ENCODE results near the gene TXNDC17. TPM values are rescaled to one million over a fixed set of nuclear protein-coding genes. Genes with fewer than 3 reads are reported as not detected.
A peak's percentile ranks its signal among the peaks of the same experiment; 100 is the strongest.
"Not testable (repeated sequence)": the region's sequence is repeated elsewhere in the genome, so short reads cannot be mapped to it uniquely, and the experiment has no call there.

TXNDC17 gene
- 10 to 100 TPM; 17.1 to 37.6 TPM for total RNA-seq

DNA sequence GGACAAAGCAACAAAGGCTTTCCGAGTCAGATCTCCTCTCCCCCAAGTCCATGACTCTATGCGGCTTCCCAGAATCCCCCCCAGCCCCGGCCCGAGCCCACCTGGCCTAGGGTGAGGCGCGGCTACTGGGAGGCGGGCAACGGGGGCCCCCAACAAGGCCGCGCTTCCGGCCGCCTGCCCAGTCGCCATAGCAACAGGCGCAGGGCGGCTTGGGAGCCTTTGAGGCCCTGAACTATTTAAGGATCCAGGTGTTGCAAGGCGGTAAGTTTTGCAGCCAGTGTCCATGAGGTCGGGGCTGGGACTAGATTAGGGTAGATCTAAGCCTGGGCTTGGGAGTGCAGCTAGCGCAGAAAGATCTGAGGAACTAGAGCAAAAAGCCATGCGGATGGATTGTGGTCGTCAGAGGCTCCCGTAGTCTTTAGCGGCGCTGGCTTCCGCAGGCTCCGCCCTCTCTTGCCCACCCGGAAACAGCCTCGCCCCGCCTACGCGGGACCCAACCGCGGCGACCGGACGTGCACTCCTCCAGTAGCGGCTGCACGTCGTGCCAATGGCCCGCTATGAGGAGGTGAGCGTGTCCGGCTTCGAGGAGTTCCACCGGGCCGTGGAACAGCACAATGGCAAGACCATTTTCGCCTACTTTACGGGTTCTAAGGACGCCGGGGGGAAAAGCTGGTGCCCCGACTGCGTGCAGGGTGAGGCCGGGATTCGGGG is at the start of gene TXNDC17, which contains the start of gene KIAA0753:
TXNDC17 (plus strand) TSS at position 525 of the 711 bp plus-strand sequence; CDS start at position 548, 23 bp downstream.
KIAA0753 (minus strand) TSS at position 176 of the 711 bp plus-strand sequence. CDS start 5,608 bp downstream, outside the sequence.
- TF ChIP-seq, protein P1, sequence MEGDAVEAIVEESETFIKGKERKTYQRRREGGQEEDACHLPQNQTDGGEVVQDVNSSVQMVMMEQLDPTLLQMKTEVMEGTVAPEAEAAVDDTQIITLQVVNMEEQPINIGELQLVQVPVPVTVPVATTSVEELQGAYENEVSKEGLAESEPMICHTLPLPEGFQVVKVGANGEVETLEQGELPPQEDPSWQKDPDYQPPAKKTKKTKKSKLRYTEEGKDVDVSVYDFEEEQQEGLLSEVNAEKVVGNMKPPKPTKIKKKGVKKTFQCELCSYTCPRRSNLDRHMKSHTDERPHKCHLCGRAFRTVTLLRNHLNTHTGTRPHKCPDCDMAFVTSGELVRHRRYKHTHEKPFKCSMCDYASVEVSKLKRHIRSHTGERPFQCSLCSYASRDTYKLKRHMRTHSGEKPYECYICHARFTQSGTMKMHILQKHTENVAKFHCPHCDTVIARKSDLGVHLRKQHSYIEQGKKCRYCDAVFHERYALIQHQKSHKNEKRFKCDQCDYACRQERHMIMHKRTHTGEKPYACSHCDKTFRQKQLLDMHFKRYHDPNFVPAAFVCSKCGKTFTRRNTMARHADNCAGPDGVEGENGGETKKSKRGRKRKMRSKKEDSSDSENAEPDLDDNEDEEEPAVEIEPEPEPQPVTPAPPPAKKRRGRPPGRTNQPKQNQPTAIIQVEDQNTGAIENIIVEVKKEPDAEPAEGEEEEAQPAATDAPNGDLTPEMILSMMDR (IDR thresholded peaks at IDR 0.05): no peak
- peak; percentile 74 to 94 (median 92) for TF ChIP-seq POLR2A (IDR thresholded peaks at IDR 0.05)
- intact Hi-C loops (cut with DNase I): no loop called here
- Histone ChIP-seq H3K9me3 (no peaks in the 10 kb centered on the region), H3K27me3 (no peaks in the 10 kb centered on the region), H3K4me3 (peak within 1 kb of the TSS; percentile 74 to 81), H3K27ac (peak within 1 kb of the TSS; percentile 64 to 87 (median 74)), H3K4me1 (peaks cover 34% of the 10 kb centered on the region), H3K36me3 (replicated peaks in 1 of 2; ENCODE audit: insufficient read depth in 1 of 2, low read depth in 2 of 2) (no peaks in the 10 kb centered on the region)
- DNase-seq (peak; percentile 89 to 92 (median 90)), ATAC-seq (peak; percentile 94)
- WGBS, 2 donors: 0% methylated on average over 32 to 43 of the region's 52 CpGs

DNA sequence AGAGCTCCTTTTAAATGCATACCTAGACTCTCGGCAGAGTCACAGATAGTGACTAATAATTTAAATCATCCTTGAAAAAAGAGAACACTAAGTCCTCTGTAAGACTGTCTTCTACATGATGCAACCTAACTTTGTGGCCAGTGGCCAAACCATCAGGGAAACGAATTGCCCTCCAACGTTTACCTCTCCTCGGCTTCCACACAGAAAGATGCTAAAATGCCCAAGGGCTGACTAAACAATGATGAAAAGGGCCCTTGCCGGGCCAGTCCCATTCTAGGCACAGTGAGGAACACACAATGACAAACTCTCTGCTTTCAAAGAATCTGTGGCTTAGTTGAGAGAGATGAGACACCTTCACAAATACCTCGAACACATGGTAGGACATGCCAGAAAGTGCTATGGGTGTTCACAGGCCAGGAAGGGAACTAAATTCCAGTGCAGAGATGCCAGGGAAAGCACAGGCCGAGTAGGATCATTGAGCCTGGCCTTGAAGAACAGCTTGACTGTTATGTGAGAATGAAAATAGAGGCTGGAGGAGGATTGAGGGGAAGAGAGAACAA is 49.2 kb upstream of the TXNDC17 start:
- intact Hi-C loops (cut with DNase I): no loop called here
- TF ChIP-seq POLR2A (IDR thresholded peaks at IDR 0.05): no peak
- TF ChIP-seq, protein P1 (IDR thresholded peaks at IDR 0.05): no peak
- ATAC-seq (no peak), DNase-seq (no peak)
- Histone ChIP-seq H3K9me3 (no peaks in the 10 kb centered on the region), H3K36me3 (replicated peaks in 1 of 2; ENCODE audit: insufficient read depth in 1 of 2, low read depth in 2 of 2) (peaks cover 4 to 15% of the 10 kb centered on the region in 2 donors), H3K4me1 (peaks cover 6% of the 10 kb centered on the region), H3K4me3 (no peak overlapping the region), H3K27me3 (no peaks in the 10 kb centered on the region), H3K27ac (peak overlapping the region in 3 of 4 donors; percentile 11 to 75 (median 46))
- 51 to 66% methylated on average over 7 of the region's 7 CpGs for WGBS, 2 donors

DNA sequence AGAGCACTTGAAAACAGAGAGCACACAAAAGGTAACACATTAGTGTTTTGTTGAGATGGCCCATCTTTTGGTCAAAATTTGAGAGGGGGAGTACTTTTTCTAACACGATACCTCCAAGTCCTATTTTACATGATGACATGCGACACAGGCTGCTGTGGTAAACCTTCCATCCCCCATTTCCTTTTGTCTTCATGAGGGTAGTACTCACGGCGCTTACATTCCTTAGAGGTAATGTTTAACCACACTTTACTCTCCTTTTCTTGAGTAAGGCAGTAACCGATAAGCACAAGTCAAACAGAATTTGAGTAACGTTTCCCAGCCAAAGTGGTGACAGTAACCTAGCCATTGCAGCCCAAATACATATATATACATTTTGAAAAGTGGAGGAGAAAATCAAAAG is 48.7 kb upstream of the TXNDC17 start:
- Histone ChIP-seq H3K27me3 (no peaks in the 10 kb centered on the region), H3K36me3 (replicated peaks in 1 of 2; ENCODE audit: insufficient read depth in 1 of 2, low read depth in 2 of 2) (peaks cover 4 to 15% of the 10 kb centered on the region in 2 donors), H3K9me3 (no peaks in the 10 kb centered on the region), H3K4me1 (peaks cover 6% of the 10 kb centered on the region), H3K27ac (peak overlapping the region in 3 of 4 donors; percentile 11 to 75 (median 46)), H3K4me3 (no peak overlapping the region)
- ATAC-seq: peak; percentile 75
- intact Hi-C loops (cut with DNase I): no loop called here
- no peak for DNase-seq
- no peak for TF ChIP-seq POLR2A (IDR thresholded peaks at IDR 0.05)
- TF ChIP-seq, protein P1 (IDR thresholded peaks at IDR 0.05): no peak
- WGBS, 2 donors: 36 to 56% methylated on average over 6 of the region's 6 CpGs

DNA sequence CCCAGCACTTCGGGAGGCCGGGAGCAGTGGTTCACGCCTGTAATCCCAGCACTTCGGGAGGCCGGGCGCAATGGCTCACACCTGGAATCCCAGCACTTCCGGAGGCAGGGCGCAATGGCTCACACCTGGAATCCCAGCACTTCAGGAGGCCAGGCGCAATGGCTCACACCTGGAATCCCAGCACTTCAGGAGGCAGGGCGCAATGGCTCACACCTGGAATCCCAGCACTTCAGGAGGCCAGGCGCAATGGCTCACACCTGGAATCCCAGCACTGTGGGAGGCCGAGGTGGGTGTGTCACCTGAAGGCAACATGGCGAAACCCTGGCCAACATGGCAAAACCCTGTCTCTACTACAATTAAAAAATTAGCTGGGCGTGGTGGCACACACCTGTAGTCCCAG is 47.5 kb upstream of the TXNDC17 start:
- ATAC-seq; H3K4me3 ChIP-seq; DNase-seq; H3K27me3 ChIP-seq; intact Hi-C loops (cut with DNase I); H3K9me3 ChIP-seq: not testable (repeated sequence)
- Histone ChIP-seq H3K4me1 (peaks cover 15% of the 10 kb centered on the region), H3K36me3 (replicated peaks in 1 of 2; ENCODE audit: insufficient read depth in 1 of 2, low read depth in 2 of 2) (peaks cover 4 to 12% of the 10 kb centered on the region in 2 donors), H3K27ac (peak overlapping the region in 1 of 4 donors; percentile 34)
- WGBS, 2 donors: 94% methylated on average over 12 to 14 of the region's 14 CpGs

DNA sequence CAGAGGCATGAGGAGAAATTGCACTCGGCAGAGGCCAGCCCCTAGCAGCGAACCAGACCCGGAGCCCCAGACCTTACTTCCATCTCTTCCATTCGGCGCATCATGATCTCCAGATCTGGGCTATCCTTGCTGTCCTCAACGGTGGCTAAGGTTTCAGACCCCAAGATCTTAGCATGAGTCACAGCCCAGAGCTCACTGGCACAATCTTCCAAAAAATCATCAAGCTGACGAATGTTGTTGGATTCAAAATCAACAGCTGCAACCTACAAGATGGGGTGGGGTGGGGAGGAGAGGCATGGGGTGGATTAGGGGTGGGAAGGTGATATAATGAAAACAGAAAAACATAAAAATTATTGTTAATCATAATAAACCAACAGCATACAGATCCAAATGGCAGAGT is 44.8 kb upstream of the TXNDC17 start:
- H3K27me3 ChIP-seq: no peaks in the 10 kb centered on the region
- DNase-seq (no peak), ATAC-seq (no peak)
- no peak overlapping the region for H3K4me3 ChIP-seq
- intact Hi-C loops (cut with DNase I): no loop called here
- WGBS, 2 donors: 91 to 93% methylated on average over 6 to 7 of the region's 7 CpGs
- H3K9me3 ChIP-seq: no peaks in the 10 kb centered on the region
- peaks cover 0 to 3% of the 10 kb centered on the region in 2 donors for H3K36me3 ChIP-seq (replicated peaks in 1 of 2; ENCODE audit: insufficient read depth in 1 of 2, low read depth in 2 of 2)
- H3K27ac ChIP-seq: no peak overlapping the region
- peaks cover 23% of the 10 kb centered on the region for H3K4me1 ChIP-seq
- TF ChIP-seq, protein P1 (IDR thresholded peaks at IDR 0.05): no peak
- TF ChIP-seq POLR2A (IDR thresholded peaks at IDR 0.05): no peak
